MCF 10A (cell line): Measurements from ENCODE around the gene MLLT6. TPM values are rescaled to one million over a fixed set of nuclear protein-coding genes. Genes with fewer than 3 reads are reported as not detected.
A peak's percentile ranks its signal among the peaks of the same experiment; 100 is the strongest.

Experiments
- BruUV-seq: library from RNA; stranded (reverse); fragments of 400-500 nt; replicated peaks from 2 replicates; lab custom pipeline; 2021; lab: Mats Ljungman, UMichigan
- CTCF ChIA-PET: fragments of 300-600 bp; sonication (Branson Sonifier 250); formaldehyde crosslinking; extraction: SDS; loops from one replicate; lab custom pipeline; 2021; ENCODE audit warnings: antibody characterized with exemption, inconsistent platforms; lab: Yijun Ruan, JAX
- POLR2A ChIA-PET: fragments of 300-600, 350-650 bp; sonication (Branson Sonifier 250); formaldehyde crosslinking; extraction: SDS; loops from one replicate; lab custom pipeline; 2020; ENCODE audit warnings: antibody characterized with exemption, inconsistent platforms; lab: Yijun Ruan, JAX
- DNase-seq: peaks from one replicate; pipeline ENCODE4 v3.0.0-alpha.2; 2018; ENCODE audit not compliant: unreplicated experiment
- H3K27ac Mint-ChIP-seq: one replicate; pipeline ENCODE4 v1.8.0; 2022; ENCODE audit warnings: mild to moderate bottlenecking, low read depth, mixed read lengths; ENCODE audit not compliant: unreplicated experiment
- H3K27me3 Mint-ChIP-seq: one replicate; pipeline ENCODE4 v1.8.0; 2022; ENCODE audit warnings: mixed read lengths; ENCODE audit not compliant: insufficient read depth, unreplicated experiment
- H3K36me3 Mint-ChIP-seq: one replicate; pipeline ENCODE4 v1.8.0; 2022; ENCODE audit warnings: mild to moderate bottlenecking, moderate library complexity, mixed read lengths; ENCODE audit not compliant: insufficient read depth, unreplicated experiment
- H3K4me1 Mint-ChIP-seq: one replicate; pipeline ENCODE4 v1.8.0; 2022; ENCODE audit warnings: mixed read lengths; ENCODE audit not compliant: insufficient read depth, unreplicated experiment
- H3K4me3 Mint-ChIP-seq: one replicate; pipeline ENCODE4 v1.8.0; 2022; ENCODE audit warnings: mild to moderate bottlenecking, moderate library complexity, mixed read lengths; ENCODE audit not compliant: unreplicated experiment
- H3K9me3 Mint-ChIP-seq: one replicate; pipeline ENCODE4 v1.8.0; 2022; ENCODE audit warnings: mixed read lengths; ENCODE audit not compliant: unreplicated experiment
- CTCF ChIP-seq: fragments of 200-600 bp; IDR thresholded peaks from one replicate; pipeline ENCODE4 v1.8.0; 2022; ENCODE audit warnings: antibody characterized with exemption, mild to moderate bottlenecking; ENCODE audit not compliant: unreplicated experiment
- intact Hi-C: fragments of 100-400 bp; cut with micrococcal nuclease; formaldehyde crosslinking; loops from 2 replicates; pipeline ENCODE4 v1.14.1; 2022
- total RNA-seq: library from RNA; stranded (reverse); gene quantifications from 2 replicates; pipeline ENCODE4 v1.2.3, GENCODE V29; 2022

The MLLT6 gene
- total RNA-seq, 1 experiment from 2014 or later: 65.3 TPM

DNA sequence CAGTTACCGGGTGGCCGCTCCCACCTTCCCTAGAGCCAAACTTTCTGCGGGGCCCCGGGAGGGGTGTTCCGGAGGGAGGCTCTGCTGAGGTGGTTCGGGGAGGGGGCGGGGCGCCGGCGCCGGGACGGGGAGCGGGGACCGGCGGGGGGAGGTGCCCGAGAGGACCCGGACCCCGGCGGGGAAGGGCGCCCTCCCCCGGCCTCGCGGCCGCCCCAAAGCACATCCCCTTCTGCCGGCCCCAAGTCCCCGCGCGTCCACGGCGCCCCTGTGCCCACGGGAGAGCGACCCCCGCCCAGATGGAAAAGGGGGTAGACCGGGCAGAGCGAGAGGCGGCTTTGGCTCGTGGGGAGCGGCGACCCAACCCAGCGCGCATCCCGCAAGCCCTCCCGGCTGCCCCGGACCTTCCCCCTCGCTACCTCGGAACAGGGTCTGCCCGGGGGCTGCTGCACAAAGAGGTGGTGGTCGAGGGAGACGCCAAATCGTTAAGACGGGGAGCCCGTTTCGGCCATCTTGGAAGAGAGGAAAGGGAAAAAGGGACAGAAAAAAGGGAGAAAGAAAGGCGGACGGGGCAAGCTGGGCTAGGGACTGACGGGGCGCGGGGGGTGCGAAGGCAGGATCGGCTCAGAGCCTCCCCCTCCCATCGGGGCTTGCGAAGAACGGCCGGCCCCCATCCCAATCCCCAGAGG, 42.5 kb downstream of the MLLT6 start:
- TF ChIP-seq CTCF: no peak
- ChIA-PET CTCF (interaction anchor here (5.4 kb wide), 1 partner anchor 13 kb away, joined by 45 read pairs; no protein-coding TSS in a partner anchor), POLR2A (interaction anchor here (2.3 to 2.5 kb wide), 2 partner anchors 17 to 42 kb away, joined by 10 to 11 read pairs; partner anchors contain the start of genes CISD3 and MLLT6)
- H3K4me3 Mint-ChIP-seq: peak overlapping the region; percentile 96
- peak overlapping the region; percentile 26 for H3K27ac Mint-ChIP-seq
- H3K4me1 Mint-ChIP-seq: peaks cover 46% of the 10 kb centered on the region
- H3K9me3 Mint-ChIP-seq: no peaks in the 10 kb centered on the region
- H3K36me3 Mint-ChIP-seq: peaks cover 28% of the 10 kb centered on the region
- intact Hi-C loops: no loop called here
- DNase-seq: no peak
- BruUV-seq: no TSS peak
- no peaks in the 10 kb centered on the region for H3K27me3 Mint-ChIP-seq

- Mint-ChIP-seq H3K36me3 (peaks cover 31% of the 10 kb centered on the region), H3K27me3 (no peaks in the 10 kb centered on the region), H3K4me3 (peak within 1 kb of the TSS; percentile 96), H3K4me1 (peaks cover 45% of the 10 kb centered on the region), H3K27ac (peak within 1 kb of the TSS; percentile 26), H3K9me3 (no peaks in the 10 kb centered on the region)
- BruUV-seq: no TSS peak
- DNase-seq: peak; percentile 84
- intact Hi-C loops: no loop called here
- POLR2A ChIA-PET: interaction anchor here (1.5 to 4.4 kb wide), 3 partner anchors 17 to 405 kb away, joined by 3 to 46 read pairs (median 3); partner anchors contain the start of gene CISD3
- CTCF ChIA-PET: no interaction called here
- TF ChIP-seq CTCF: no peak
These were observed 43.2 kb downstream of the MLLT6 start, which contains the start of gene PCGF2 for GRCh38 chr17:38748149-38748891. TSS of gene PCGF2 (minus strand) at chr17:38748336. CDS start at chr17:38740402, 7,934 bp downstream.

GRCh38 chr17:38748892-38749222, 43.8 kb downstream of the MLLT6 start:
- TF ChIP-seq CTCF: no peak

More at GRCh38 chr17:38748892-38749222, 43.8 kb downstream of the MLLT6 start:
- no peak for DNase-seq
- Mint-ChIP-seq H3K4me1 (peaks cover 49% of the 10 kb centered on the region), H3K9me3 (no peaks in the 10 kb centered on the region), H3K27ac (no peak overlapping the region), H3K4me3 (peak overlapping the region; percentile 96), H3K36me3 (peaks cover 33% of the 10 kb centered on the region), H3K27me3 (no peaks in the 10 kb centered on the region)
- POLR2A ChIA-PET: interaction anchor here (0.9 to 4.4 kb wide), 6 partner anchors 17 to 405 kb away, joined by 3 to 46 read pairs (median 3); partner anchors contain the start of genes CISD3 and LASP1
- CTCF ChIA-PET: no interaction called here
- intact Hi-C loops: no loop called here
- BruUV-seq: no TSS peak
